Right hindlimb (tissue), 1 donor: ENCODE results near the gene CRYBA1.
A peak's percentile ranks its signal among the peaks of the same experiment; 100 is the strongest.

Source experiments
- DNase-seq: peaks from one replicate; pipeline ENCODE4 v3.0.0-alpha.2; 2018

CRYBA1 gene

GRCh38 chr17:29283961-29284360 is 37.3 kb downstream of the CRYBA1 start:
- no peak for DNase-seq

GRCh38 chr17:29289852-29290251 is 43.2 kb downstream of the CRYBA1 start:
- DNase-seq: no peak

- no peak for DNase-seq
These were observed 44.6 kb downstream of the CRYBA1 start for GRCh38 chr17:29291163-29291752.

GRCh38 chr17:29292071-29292991 is 45.7 kb downstream of the CRYBA1 start:
- DNase-seq: peak; percentile 79

GRCh38 chr17:29292992-29293889 is 46.6 kb downstream of the CRYBA1 start:
- peak; percentile 79 for DNase-seq

DNA sequence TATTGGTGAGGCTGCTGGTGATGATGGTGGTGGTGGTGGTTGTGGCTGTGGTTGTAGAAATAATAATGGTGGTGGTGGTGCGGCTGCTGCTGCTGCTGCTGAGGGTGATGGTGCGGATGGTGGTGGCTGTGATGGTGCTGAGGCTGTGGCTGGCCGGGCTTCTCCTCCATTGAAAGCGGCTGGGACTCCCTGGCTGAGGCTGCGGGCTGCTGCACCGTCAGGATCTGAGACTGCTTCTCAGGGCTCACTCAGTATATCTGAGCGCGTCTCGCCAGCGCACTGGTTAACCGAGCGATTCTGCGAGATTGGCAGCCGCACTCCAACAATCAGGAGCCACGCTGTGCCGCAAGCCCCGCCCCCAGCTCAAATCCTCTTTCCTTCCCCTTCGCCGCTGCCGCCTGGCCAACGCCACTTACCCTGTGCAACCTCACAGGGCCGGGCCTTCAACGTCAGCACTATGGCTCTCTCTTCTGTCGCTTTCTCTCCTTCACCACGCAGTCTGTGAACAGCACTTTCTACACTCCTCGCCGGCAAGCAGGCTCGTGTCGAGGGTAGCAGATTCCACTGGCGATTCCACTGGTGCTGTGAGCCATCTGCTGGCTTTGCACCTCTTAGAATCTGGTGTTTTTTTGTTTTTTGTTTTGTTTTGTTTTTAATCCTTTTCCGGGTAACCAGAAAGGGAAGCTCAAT is 47.4 kb downstream of the CRYBA1 start, which contains the start of gene NUFIP2:
Gene NUFIP2, minus strand, starts transcription at position 259 of the 690 bp plus-strand sequence. Its CDS starts 89 bp downstream, at position 170.
- DNase-seq: peak; percentile 99

DNA sequence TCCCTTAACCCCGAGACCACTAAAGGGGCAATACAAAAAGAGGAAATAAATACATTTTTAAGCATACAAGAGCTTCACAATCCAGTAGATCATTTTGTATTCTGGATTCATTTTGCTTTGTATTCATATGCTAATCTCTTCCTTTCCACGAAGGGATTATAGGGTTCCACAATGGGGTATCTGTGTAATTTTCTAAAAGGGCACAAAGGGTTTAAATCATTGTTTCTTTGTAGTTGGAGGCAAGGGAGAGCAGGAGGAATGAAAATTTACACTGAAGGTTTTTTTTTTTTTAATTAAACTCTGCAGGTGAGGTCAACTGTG is 47.9 kb downstream of the CRYBA1 start:
- DNase-seq: no peak

DNA sequence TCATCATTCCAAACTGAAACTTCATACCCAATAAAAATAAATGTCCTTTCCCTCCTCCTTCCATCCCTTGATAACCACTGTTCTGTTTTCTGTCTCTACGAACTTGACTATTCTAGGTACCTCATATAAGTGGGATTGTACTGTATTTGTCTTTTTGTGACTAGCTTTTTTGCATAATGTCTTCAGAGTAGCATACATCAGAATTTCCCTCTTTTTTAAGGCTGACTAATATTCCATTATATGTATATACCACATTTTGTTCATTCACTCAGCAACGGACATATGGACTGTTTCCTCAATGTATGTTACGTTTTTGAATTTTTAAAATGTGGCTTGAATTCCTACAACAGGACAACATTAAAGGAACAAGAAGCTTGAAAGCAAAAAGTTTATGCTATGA is 48.8 kb downstream of the CRYBA1 start:
- no peak for DNase-seq

GRCh38 chr17:29299031-29299430 is 52.4 kb downstream of the CRYBA1 start:
- DNase-seq: no peak

DNA sequence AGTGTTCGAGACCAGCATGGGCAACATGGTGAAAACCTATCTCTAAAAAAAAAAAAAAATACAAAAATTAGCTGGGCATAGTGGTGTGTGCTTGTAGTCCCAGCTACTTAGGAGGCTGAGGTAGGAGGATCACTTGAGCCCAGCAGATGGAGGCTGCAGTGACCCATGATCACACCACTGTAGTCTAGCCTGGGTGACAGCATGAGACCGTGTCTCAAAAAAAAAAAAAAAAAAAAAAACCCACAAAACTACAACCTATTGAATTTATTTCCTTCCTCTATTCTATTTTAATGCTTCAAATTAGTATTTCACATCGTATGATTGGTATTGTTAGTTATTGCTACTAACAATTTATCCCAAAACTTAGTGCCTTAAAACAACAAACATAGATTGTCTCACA is 56.7 kb downstream of the CRYBA1 start:
- DNase-seq: no peak
